ENCODE data around the gene KCNK3.

Gene KCNK3

GRCh38 chr2:26666671-26667070 is 25.9 kb upstream of the KCNK3 start:
- no peak for DNase-seq

GRCh38 chr2:26668041-26668440 is 24.5 kb upstream of the KCNK3 start:
- DNase-seq = no peak

- no peak for DNase-seq
Measured at GRCh38 chr2:26668856-26669750, 23.4 kb upstream of the KCNK3 start.

DNA sequence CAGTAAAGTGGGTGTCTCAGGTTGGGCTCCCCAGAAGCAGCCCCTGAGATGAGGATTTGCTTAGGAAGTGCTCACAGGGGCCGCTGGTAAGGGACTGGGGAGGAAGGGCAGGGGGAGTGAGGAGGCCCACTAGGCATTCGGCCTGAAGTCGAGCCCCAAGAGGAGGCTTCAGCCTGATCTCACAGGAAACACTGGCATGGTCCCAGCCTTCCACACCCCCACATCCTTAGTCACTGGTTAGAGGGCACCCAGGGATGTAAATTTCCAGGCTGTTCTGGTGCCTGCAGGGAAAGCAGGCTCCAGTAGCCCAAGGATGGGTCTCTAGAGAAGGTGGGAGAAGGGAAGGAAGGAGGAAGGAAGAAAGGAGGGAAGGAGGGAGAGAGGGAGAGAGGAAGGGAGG is 22.4 kb upstream of the KCNK3 start:
- no peak for DNase-seq

DNA sequence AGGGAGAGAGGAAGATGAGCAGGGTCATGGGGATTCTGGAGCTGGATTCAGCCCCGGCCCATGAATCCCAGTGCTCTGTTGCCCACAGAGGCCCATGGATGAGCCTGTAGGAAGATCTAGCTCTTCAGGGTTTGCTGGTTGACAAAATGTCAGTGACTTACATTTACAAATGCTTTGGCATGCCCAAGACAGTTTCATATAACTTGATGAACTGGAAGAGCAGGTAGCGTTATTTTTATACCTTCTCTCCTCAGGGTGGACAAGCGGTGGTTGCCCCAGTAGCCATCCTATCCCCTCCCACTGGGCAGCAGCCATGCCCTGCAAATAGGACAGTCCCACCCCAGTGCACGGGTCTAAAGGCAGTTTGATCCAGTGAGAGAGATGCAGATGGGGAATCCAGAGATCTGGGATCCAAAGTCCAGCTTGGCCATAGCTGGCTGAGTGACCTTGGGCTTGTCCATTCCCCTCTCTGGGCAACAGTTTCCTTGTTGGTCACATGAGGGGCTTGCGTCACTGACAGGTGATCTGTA is 21.5 kb upstream of the KCNK3 start:
- DNase-seq = no peak

DNA sequence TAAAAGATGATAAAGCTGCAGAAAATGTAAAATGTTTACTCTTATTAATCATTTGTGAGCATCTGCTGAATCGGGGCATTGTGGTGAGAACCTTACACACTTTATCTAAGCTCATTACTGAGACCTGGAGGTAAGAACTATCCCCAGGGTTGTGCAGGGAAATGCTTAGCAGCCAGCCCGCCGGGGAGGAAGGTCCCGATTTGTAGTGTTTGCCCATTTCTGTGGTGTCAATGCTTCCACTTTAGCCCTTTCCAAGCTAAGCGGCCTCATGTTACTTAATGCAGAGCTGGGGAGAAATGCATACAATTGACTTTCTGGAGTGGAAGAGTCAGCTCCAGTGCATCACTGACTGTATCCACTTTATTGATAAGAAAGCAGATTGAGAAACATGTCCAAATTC is 20.8 kb upstream of the KCNK3 start:
- DNase-seq = no peak

DNA sequence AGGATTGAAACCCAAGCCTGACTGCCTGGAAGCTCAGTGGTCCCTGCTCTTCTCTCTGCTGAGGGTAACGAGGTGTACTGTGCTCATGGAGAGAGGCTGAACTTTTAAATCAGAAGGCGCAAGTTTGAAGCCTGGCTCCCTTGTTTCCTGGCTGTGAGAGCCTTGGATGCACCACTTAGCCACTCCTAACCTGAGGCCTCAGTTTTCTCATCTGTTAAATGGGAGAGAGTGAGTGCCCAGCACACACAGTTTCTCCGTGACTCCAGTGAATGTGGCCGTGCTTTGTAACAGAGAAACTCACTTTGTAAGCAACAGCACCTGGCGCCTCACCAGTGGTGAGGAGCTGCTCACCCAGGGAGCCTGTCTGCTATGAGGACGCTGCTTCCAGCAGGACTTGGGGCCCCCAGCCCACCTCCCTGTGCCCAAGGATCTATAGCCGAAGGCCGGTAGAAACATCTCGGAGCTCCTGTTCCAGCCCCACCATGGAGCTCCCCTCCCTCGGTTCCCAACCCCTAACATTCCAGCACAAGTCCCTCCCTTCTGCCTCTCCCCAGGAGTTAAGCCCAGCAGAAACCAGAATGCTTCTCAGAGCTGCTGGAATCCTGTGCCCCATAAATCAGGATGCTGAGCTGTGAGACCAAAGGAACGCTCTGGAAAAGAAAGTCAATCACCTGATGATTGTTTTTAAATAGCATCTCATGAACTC is 20.3 kb upstream of the KCNK3 start:
- no peak for DNase-seq

- DNase-seq = no peak
Measured at GRCh38 chr2:26672818-26673393, 19.6 kb upstream of the KCNK3 start.

- DNase-seq = no peak
Measured at GRCh38 chr2:26674002-26674751, 18.3 kb upstream of the KCNK3 start.

- DNase-seq = no peak
Measured at GRCh38 chr2:26674771-26675170, 17.8 kb upstream of the KCNK3 start.

GRCh38 chr2:26675651-26676255 is 16.8 kb upstream of the KCNK3 start:
- DNase-seq = no peak

- DNase-seq = no peak
Measured at GRCh38 chr2:26678035-26678434, 14.5 kb upstream of the KCNK3 start.

DNA sequence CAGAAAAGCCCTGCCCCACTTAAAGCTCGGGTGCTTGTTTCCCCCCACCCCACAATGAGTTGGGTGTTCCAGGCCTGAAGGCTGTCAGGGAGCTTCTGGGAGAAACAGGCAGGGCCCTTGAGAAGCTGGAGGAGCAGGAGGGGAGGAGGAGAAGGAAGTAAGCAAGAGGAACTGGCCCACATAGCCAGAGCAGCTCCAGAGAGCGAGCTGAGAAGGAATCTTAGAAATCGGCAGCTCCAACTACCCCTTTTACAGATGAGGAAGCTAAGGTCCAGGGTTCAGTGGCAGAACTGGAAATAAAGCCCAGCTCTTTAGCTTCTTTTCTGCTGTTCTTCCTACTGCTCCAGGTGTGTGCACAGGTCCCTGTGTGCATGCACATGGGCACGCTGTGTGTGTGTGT is 12.7 kb upstream of the KCNK3 start:
- DNase-seq = no peak

DNA sequence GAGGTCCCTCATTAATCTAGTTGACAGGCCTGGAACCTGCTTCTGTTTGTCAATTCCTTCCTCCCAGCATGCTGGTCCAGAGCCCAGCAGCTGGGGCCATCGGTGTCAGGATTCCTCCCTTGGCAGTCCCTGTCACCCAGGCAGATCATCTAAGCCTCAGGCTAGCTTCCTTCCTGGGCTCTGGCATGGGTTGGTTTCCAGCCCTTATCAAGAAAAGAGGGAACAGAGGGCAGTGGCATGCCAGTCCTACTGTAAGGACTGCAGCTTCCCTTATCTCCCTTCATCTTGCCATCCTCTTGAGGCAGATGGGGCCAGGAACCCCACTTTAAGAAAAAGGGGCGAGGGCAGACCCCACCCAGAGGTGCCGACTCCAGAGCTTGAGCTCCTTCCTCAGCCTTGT is 10.9 kb upstream of the KCNK3 start:
- DNase-seq = no peak

DNA sequence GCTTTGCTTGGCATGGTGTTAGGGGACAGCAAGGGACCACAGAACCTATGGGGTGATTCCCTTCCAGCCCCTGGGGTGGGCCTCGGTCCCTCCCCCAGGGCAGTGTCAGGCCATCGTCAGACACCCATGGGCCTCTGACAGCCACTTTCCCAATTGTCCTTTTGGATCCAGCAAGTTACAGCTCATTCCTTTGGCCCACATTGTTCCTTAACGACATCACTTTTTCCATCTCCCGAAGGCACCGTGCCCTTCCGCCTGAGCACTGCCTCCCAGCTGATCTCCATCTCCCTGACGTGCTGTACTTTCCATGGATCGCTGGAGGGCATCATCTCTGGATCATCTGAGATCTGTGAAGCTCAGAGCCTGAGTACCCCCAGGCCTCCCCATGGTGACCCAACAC is 10.4 kb upstream of the KCNK3 start:
- no peak for DNase-seq

DNA sequence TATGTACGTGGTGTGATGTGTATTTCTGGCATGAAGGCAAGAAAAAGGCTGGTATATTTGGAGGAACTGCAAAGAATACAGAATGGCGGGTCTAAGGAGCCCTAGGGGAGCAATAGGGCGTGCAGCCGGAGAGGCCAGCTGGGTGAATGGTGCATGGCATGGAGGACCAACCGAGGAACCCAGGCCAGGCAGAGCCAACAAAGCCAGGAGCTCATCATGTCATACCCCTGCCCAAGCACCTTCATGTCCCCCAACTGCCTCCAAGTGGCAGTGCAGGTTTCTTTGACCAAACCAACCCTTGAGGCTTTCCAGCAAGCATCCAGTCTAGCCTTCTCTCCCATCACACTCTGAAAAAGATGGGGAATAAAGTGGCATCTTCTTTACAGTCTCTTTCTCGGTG is 8.9 kb upstream of the KCNK3 start:
- DNase-seq = no peak

GRCh38 chr2:26685341-26685740 is 7.2 kb upstream of the KCNK3 start:
- DNase-seq = no peak

GRCh38 chr2:26685989-26686839 is 6.3 kb upstream of the KCNK3 start:
- DNase-seq = no peak

DNA sequence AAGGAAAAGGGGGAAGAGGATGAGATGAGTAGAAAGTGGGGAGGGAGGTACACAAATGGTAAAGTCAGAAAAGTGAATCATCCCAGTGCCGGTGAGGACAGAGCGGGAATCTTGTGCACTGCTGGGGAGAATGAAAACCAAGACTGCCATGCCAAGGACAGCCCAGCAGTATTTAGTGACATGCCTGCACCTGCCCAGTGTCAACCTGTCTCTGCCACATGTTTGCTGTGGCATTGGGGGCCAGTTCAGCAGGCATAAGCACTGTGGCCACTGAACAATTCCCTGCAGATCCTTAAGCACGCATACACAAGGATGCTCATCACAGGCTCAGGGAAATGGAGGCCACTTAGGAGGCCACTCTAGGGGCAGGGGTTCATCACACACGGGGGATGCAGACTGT is 5.2 kb upstream of the KCNK3 start:
- no peak for DNase-seq

DNA sequence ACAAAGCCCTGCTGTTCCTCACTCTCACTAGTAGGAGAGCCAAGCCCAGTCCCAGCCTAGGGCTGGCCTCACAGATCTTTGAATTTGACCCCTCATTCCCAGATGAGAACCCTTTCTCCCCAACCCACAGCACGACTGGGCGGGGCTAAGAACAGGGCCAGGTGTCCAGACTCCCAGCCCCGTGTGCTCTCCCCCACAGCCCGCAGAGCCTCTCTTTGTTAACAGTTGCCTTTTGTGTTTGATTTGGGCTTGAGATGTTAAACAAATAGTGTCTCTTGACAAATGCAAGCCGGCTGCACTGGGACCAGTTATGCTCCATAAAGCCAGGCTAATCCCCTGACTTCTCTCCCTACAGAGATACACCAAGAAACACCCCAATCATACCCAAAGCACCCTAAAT is 4.7 kb upstream of the KCNK3 start:
- DNase-seq = no peak

- no peak for DNase-seq
Measured at GRCh38 chr2:26691161-26691560, 1.4 kb upstream of the KCNK3 start.

DNA sequence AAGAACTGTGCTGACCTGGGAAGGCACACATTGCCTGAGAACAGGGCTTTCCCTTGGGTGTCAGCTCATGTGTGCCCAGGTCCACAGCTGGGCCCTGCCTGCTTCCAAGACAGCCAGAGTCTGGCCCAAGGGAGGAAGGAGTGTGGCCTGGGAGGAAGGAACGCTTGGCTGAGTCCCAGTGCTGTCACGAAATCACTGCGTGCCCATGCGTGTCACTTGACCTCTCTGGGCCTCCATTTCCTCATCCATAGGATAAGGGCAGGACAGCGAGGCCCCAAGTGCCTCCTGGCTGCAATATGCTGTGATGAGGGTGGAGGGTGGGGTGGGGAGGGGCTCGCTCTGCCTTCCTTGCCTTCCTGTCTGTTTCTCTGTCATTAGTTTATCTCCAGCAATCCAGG is 642 bp upstream of the KCNK3 start:
- no peak for DNase-seq

Measured in CD4-positive, alpha-beta T cell treated with Interleukin-4 for 1 hour (primary cell).